GM13977 (cell line): Measurements from ENCODE around the gene WIZ.
A peak's percentile ranks its signal among the peaks of the same experiment; 100 is the strongest.

Source experiments
- DNase-seq: peaks from one replicate; pipeline ENCODE4 v3.0.0; 2012; ENCODE audit warnings: low spot score
- CTCF ChIP-seq: IDR thresholded peaks from 2 replicates; pipeline ENCODE4 v1.5.1; 2012; ENCODE audit warnings: mild to moderate bottlenecking, control low read depth; ENCODE audit not compliant: insufficient read depth; ENCODE audit errors: extremely low read depth, missing control alignments
- in situ Hi-C: fragments of 300-500 bp; cut with MboI; formaldehyde crosslinking; loops from one replicate; pipeline ENCODE4 v1.12.0; 2022; ENCODE audit warnings: low sequenced_read_pairs, low pct_unique_long_range_greater_than_20kb, mixed read lengths, inconsistent platforms; ENCODE audit not compliant: unreplicated experiment

WIZ gene

GRCh38 chr19:15373644-15374043, 76.1 kb downstream of the WIZ start:
- no peak for TF ChIP-seq CTCF
- in situ Hi-C loops, result no loop called here
- DNase-seq, result no peak

GRCh38 chr19:15372891-15373301, 76.9 kb downstream of the WIZ start:
- in situ Hi-C loops, result no loop called here
- DNase-seq, result no peak
- no peak for TF ChIP-seq CTCF

GRCh38 chr19:15372470-15372869, 77.3 kb downstream of the WIZ start:
- in situ Hi-C loops, result no loop called here
- DNase-seq, result no peak
- no peak for TF ChIP-seq CTCF

- peak; percentile 20 for DNase-seq
- no peak for TF ChIP-seq CTCF
- in situ Hi-C loops, result no loop called here
These were observed 77.9 kb downstream of the WIZ start for GRCh38 chr19:15371786-15372380.

- no peak for DNase-seq
- in situ Hi-C loops, result no loop called here
- TF ChIP-seq CTCF, result no peak
These were observed 78.6 kb downstream of the WIZ start for GRCh38 chr19:15371119-15371518.
